Uterus (tissue), 2 donors: Measurements from ENCODE around the gene SATB2.

Experiments used
- CTCF ChIP-seq, 4 experiments: fragments of 200-600 bp in 2 of 4; fragments of 450-650 bp in 2 of 4; sonication (generic) in 2 of 4; IDR thresholded peaks; one replicate each; pipeline ENCODE4 v1.5.1; 2016 to 2019; ENCODE audit warnings: antibody characterized with exemption in 4 of 4, mild to moderate bottlenecking in 2 of 4, moderate library complexity in 1 of 4
- POLR2A ChIP-seq, 2 donors: fragments of 450-650 bp; IDR thresholded peaks; one replicate each; pipeline ENCODE4 v1.6.1; 2016; ENCODE audit warnings: antibody characterized with exemption in 2 of 2, mild to moderate bottlenecking in 1 of 2, moderate library complexity in 1 of 2

GRCh38 chr2:199288424-199288823 is 169.3 kb downstream of the SATB2 start:
- TF ChIP-seq POLR2A (IDR thresholded peaks at IDR 0.05) (no peak), CTCF (IDR thresholded peaks at IDR 0.05) (no peak)
